NT2/D1 (cell line): ENCODE results near the gene IFIT1B.

Experiments used
- YY1 ChIP-seq: IDR thresholded peaks from 2 replicates; pipeline ENCODE4 v1.6.1; 2011; ENCODE audit not compliant: insufficient read length, insufficient read depth
- ZNF274 ChIP-seq: IDR thresholded peaks from 2 replicates; pipeline ENCODE4 v1.6.1; 2011; ENCODE audit warnings: mild to moderate bottlenecking, low read depth, low read length

DNA sequence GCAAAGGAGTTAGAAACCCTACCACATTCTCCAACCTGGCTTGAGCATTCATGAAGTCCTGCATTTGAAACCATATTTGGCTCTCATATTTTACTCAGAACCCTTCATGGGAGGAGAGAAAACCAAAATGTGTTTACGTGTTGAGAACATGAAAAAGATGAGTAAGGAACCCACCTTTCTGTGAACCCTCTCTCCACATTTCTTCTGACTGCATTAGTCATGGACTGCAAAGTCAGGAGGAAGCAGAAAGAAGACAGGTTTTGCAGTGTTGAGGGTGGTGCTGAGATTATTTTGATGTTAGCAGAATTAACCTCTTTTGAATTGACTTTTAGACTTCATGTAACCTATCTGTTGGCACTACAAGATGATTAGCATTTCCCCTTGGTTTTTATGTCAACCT lies 4.9 kb downstream of the IFIT1B start:
- TF ChIP-seq YY1 (no peak), ZNF274 (no peak)
